NCI-H2107 treated with DMSO at 0.1 percent for 48 hours (cell line): ENCODE results near the gene TRIML1.
"Not testable (repeated sequence)": the region's sequence is repeated elsewhere in the genome, so short reads cannot be mapped to it uniquely, and the experiment has no call there.

ENCODE experiments used
- DNase-seq: peaks from one replicate; lab custom pipeline; 2025; ENCODE audit not compliant: unreplicated experiment; lab: John Stamatoyannopoulos, UW

Gene TRIML1

GRCh38 chr4:188147776-188148175 lies 8.5 kb downstream of the TRIML1 start:
- no peak for DNase-seq

GRCh38 chr4:188154668-188155405 lies 15.6 kb downstream of the TRIML1 start:
- DNase-seq: no peak

DNA sequence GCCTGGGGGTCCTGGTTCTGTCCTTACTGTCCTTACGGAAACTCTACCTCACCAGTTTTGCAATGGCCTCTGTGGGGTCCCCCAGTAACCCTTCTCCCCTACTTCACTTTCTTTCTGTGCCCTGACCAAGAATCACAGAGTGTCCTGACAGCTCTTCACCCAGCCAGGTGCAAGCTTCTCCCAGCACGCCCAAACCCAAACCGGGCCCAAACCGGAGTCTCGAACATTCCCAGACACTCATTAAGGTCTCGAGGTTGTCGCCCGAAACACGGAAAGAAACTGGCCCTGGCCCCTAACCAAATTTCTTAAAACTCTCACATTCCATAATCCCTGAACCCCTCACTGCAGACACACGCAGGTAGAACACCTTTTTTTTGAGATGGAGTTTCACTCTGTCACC lies 19.1 kb downstream of the TRIML1 start:
- DNase-seq: no peak

DNA sequence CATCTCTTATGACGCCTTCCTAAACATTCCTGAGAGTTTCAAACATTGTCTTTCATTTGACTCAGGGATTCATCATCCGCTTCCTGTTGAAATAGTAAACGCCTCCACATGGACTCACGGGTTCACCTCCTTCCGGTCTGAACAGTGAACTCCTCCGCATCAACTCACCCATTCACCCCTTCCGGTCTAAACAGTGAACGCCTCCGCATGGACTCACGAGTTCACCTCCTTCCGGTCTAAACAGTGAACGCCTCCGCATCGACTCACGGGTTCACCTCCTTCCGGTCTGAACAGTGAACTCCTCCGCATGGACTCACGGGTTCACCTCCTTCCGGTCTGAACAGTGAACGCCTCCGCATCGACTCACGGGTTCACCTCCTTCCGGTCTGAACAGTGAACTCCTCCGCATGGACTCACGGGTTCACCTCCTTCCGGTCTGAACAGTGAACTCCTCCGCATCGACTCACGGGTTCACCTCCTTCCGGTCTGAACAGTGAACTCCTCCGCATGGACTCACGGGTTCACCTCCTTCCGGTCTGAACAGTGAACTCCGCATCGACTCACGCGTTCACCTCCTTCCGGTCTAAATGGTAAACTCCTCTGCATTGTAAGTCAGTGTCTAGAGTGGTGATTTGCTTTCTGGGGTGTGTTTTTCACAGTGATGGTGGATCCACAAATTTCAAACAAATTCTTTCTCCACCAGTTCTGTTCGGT lies 20.4 kb downstream of the TRIML1 start:
- DNase-seq: not testable (repeated sequence)

GRCh38 chr4:188160406-188160805 lies 21.2 kb downstream of the TRIML1 start:
- no peak for DNase-seq

DNA sequence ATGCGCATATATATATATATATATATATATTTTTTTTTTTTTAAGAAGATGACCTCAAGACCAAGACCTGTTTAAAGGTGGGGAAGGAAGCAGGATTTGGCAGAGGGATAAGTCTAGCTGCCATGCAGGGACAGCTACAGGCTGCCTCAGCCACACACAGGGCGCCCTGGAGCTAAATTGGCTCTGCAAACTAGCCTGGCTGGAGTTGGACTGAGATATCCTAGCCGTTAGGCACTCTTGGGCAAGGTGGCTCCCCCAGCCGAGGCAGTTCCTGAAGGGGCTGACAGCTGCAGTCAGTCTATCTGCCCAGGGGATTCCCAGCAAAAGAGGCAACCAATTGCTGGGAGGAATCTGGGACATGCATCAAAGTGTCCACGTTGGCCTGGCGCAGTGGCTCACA lies 21.9 kb downstream of the TRIML1 start:
- no peak for DNase-seq

- no peak for DNase-seq
Measured at GRCh38 chr4:188162698-188163097, 23.5 kb downstream of the TRIML1 start.

GRCh38 chr4:188168726-188169373 lies 29.6 kb downstream of the TRIML1 start:
- no peak for DNase-seq

- no peak for DNase-seq
Measured at GRCh38 chr4:188171551-188171950, 32.3 kb downstream of the TRIML1 start.

- DNase-seq: no peak
Measured at GRCh38 chr4:188175288-188175687, 36.0 kb downstream of the TRIML1 start.

DNA sequence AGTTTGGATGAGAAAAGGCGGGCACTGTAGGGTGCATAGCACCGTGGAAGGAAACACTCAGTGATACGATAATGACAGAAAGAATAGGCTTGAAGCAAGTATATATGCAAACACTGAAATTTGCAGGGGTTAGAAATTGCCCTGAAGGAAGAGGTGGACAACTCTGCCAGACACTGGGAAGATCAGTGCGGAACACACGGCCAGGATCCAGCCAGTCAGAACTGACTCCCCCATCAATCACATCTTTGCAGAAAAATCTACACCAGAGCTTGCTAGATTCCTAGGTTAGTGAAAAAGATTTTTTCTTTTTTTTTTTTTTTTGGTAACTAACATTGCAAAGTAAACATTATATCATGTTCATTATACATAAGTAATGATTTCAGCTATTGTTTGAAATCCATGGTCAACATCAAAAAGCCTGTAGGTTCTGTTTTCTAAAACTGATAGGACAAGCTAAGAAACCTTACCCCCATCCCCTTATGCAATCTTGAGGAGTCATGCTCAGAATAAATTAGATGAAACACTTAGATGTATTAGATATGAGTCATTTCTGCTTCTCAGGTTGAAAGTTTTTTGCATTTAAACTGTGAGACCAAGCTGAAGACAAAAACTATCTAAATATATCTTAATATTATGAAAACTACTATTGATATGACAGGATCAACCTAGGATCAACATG lies 38.9 kb downstream of the TRIML1 start:
- DNase-seq: no peak

DNA sequence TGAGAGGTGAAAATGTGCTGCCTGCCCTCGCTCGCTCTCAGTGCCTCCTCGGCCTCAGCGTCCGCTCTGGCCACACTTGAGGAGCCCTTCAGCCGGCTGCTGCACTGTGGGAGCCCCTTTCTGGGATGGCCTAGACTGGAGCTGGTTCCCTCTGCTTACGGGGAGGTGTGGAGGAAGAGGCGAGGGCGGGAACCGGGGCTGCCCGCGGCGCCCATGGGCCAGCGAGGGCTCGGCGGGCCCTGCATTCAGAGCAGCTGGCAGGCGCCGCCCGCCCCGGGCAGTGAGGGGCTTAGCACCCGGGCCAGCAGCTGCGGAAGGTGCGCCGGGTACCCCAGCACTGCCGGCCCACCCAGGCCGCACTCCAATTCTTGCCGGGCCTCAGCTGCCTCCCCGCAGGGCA lies 39.6 kb downstream of the TRIML1 start:
- DNase-seq: no peak

GRCh38 chr4:188187106-188187505 lies 47.9 kb downstream of the TRIML1 start:
- no peak for DNase-seq

DNA sequence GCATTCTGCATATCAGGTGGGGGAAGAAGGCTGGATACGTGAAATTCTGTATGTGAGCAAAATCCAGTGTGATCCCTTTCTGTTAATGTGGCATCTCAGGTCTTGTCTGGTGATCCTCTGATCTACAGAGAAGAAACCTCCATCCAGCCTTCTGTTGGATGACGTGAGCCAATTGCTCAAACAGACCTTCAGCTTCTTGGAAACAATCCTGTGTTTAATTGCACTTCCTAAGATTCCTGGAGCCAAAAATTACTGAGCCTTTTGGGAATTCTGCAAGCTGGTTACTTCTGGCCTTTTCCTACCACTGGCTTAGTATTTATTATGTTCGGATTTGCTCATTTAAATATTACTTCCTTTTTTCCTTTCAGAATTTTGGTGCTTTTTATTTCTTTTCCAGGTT lies 51.2 kb downstream of the TRIML1 start:
- DNase-seq: no peak

DNA sequence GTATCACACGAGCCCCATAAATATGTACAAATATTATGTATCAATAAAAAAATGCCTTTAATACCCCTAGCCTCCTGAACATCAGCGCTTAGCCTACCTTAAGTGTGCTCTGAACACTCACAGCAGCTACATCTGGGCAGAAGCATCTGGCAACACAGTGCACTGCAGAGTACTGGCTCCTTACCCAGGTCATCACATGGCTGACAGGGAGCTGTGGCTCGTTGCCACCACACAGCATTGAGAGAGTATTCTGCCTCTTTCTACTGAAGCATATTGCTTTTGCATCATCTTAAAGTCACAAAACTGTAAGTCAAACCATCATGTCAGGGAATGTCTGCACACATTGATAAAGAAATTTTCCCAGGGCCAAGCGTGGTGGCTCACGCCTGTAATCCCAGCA lies 55.2 kb downstream of the TRIML1 start:
- no peak for DNase-seq

- no peak for DNase-seq
Measured at GRCh38 chr4:188195389-188195985, 56.2 kb downstream of the TRIML1 start.

DNA sequence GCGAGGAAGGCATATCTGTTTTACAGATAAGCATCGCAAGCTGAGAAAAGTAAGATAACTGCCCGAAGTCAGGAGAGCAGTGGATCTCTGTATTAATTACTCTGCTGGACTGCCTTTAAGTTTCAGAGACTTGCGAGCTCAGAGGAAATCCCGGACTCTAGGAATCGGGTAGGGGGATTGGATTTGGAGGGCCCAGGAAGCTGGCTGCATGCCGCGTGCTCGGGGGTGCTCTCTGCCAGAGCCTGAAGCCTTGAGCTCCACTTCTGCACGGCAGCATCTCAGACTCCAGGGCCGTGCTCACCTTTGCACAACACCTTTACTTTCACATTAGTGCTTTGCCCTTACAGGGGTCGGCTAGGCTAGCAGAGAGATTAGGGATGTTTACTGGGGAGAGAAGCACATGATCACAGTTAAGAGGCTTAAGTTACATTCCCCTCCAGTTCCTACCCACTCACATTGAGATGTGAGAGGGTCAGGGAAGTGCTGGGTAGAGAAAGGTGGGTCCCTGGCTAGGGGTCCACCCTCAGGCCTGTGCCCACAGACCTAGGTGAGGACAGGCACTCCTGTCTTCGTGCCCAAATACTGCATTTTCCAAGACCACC lies 57.0 kb downstream of the TRIML1 start:
- no peak for DNase-seq
